T1000 (cell line): ENCODE data around the gene TMEM37.

Experiments
- DNase-seq: peaks from one replicate; lab custom pipeline; 2025; ENCODE audit warnings: mixed read lengths; lab: John Stamatoyannopoulos, UW

Gene TMEM37

GRCh38 chr2:119455066-119455718 is 23.5 kb downstream of the TMEM37 start:
- DNase-seq: no peak

- DNase-seq: no peak
Observed at GRCh38 chr2:119460076-119460475, 28.4 kb downstream of the TMEM37 start.

DNA sequence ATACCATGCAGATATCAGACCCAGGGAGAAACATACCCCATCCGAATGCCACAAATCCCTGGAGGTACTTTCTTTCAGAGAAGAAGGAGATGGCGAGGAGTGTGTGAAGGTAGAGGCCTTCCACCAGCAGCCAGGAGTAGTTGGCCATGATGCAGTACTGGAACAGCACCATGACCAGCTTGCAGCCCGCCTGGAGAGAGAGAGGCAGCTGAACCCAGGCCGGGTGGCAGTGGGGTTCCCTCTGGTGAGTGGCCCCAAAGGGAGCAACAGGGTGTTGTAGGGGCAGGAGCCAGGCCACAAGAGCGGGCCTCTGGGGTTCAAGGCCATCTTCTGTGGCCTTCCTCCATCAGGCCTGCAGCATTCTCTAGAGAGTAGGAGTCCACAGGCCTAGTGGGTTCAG is 30.2 kb downstream of the TMEM37 start:
- DNase-seq: no peak

- no peak for DNase-seq
Observed at GRCh38 chr2:119462574-119462973, 30.9 kb downstream of the TMEM37 start.

DNA sequence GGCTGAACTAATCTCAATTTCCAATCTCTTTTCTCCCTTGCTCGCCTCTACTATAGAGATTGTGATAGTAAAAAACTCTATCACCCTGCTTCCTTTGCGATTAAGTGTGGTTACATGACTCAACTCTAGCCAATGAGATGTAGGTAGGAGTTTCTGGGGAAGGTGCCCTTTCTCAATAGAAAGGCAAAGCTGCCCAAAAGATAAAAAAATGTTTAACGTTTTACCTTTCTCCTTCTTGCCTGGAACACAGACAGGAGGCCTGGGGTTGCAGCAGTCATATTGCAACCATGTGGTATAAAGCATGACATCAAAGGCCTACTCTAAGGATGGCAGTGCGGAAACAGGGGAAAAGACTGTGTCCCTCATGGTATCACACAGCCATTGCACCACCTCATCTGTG is 31.5 kb downstream of the TMEM37 start:
- no peak for DNase-seq

DNA sequence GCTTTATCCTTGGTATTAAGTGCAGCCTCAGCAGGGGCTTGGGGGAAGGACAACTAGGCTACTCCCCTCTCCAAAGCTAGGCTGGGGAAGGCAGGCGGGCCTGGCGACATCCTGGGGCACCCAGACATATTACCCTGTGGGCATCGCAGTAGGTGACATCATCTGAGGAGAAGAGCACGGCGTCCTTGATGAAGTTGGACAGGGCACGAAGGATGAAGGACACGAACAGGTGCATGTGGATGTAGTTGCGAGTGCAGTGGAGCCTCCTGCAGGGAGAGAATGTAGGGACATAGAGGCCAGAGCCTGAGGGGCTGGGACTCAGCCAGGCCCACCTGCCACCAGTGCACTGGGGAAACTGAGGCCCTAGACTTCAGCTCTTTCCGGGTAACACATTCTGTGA is 32.3 kb downstream of the TMEM37 start:
- DNase-seq: no peak

GRCh38 chr2:119464981-119465380 is 33.3 kb downstream of the TMEM37 start:
- DNase-seq: no peak

- DNase-seq: no peak
Observed at GRCh38 chr2:119465687-119466086, 34.0 kb downstream of the TMEM37 start.

DNA sequence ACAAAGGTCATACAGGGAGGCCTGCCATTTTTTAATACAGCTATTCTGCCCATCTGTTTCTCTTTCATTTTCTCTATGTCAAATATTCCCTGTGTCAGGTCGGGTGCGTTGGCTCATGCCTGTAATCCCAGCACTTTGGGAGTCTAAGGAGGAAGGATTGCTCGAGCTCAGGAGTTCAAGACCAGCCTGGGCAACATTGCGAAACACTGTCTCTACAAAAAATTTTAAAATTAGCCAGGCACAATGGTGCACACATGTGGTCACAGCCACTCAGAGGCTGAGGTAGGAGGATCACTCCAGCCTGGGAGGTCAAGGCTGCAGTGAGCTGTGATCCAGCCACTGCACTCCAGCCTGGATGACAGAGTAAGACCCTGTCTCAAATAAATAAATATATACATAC is 34.7 kb downstream of the TMEM37 start:
- no peak for DNase-seq

GRCh38 chr2:119468154-119468955 is 36.7 kb downstream of the TMEM37 start:
- DNase-seq: no peak

- no peak for DNase-seq
Observed at GRCh38 chr2:119469131-119469530, 37.5 kb downstream of the TMEM37 start.

DNA sequence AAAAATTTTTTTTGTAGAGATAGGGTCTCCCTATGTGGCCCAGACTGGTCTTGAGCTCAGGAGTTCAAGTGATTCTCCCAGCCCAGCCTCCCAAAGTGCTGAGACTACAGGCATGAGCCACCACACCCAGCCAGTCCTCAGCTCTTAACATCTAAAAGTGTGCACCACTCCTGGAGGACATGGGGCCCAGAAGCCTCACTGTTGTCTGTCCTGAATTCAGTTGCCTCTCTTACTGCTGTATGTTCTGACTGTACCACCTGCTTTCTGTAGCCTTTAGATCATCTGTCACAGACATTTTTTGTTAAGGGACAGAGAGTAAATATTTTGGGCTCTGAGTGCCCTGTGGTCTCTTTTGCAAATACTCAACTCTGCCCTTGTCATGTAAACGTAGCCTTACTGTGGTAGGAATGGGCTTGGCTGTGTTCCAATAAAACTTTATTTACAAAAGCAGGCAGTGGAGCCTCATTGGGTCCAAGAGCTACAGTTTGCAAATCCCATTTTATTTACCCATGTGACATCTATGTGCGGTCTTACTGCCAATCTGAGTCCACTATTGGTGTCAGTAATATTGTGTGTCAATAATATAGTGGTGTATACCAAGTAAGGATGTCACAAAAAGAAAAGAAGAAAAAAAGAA is 38.1 kb downstream of the TMEM37 start:
- no peak for DNase-seq

- no peak for DNase-seq
Observed at GRCh38 chr2:119472749-119473148, 41.1 kb downstream of the TMEM37 start.

DNA sequence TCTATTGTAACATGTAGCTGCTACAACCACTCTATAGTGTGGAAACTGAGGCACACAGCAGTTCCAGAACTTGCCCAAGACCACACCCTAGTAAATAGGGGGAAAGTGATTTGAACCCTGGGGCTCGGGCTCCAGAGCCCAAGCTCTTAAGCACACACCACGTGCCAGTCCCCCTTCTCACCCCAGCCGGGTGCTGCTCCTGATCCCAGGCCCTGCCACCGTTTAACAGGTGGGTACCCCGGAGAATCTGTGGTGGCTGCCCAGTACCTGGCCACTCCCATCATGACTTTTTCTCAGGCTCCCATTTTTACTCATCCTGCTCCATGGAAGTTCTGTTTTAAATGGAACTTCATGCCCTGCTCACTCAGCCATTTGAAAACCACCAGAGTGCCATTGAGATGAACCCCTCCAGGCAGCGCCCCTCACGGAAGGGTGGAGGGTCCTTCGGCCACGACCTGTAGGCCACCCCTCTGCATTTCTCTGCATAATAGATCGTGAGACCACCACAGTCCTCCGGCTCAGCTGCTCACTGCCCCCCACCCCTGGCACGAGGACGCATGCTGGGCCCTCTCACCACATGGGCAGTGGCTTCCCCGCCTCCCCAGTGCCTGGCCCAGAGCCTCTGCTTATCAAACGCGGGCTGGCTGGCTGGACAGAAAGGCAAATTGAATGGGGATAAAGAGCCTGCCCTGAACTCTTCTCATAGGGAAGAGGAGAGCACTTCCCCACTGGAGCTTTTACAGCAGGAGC is 42.1 kb downstream of the TMEM37 start:
- DNase-seq: no peak

GRCh38 chr2:119474371-119475224 is 42.9 kb downstream of the TMEM37 start:
- no peak for DNase-seq

- DNase-seq: no peak
Observed at GRCh38 chr2:119475225-119475856, 43.7 kb downstream of the TMEM37 start.

- no peak for DNase-seq
Observed at GRCh38 chr2:119475857-119476244, 44.2 kb downstream of the TMEM37 start.

- DNase-seq: no peak
Observed at GRCh38 chr2:119476301-119477112, 44.9 kb downstream of the TMEM37 start.

DNA sequence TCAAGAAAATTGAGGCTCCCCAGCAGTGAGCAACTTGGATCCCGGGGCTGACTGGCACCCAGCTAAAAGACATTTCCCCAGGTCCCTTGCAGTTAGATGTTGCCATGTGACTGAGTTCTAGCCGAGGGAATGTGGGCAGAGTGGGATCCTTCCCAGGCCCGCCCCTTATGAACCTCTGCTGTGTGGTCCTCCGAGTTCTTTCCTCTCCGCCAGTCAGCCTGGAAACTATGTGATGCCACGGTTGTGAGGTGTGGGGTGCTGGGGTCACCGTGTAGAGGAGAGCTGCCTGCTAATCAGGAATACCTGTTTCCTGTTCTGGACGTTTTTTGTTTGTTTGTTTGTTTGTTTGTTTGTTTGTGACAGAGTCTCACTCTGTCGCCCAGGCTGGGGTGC is 45.5 kb downstream of the TMEM37 start:
- DNase-seq: no peak
